ENCODE data around the gene TDRD10. TPM values are rescaled to one million over a fixed set of nuclear protein-coding genes. Genes with fewer than 3 reads are reported as not detected.

The TDRD10 gene
- total and polyA plus RNA-seq, 2 of the 4 experiments (the other 2 are of a cell fraction): not detected

DNA sequence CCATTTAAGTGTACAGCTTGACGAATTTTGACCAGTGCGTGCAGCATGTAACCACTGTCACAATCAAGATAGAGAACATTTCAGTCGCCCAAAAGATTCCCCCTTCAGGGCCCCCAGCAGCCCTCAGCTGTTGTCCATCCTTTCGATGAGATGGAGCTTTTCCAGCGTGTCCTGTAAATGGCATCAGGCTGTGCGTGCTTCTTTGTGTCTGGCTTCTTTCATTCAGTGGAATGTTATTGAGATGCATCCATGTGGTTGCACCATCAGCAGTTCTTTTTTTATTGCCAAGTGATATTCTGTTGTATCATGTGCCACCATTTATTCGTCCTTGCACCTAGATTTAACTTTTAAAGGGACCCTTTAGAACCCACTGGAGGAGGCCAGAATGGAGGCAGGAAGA, 34.6 kb downstream of the TDRD10 start (continued):
- TF ChIP-seq FOS (IDR thresholded peaks at IDR 0.05; ENCODE audit: low read depth, low read length) (no peak), MAZ (IDR thresholded peaks at IDR 0.05; ENCODE audit: borderline replicate concordance, low read depth, low read length) (no peak), RAD21 (IDR thresholded peaks at IDR 0.05; ENCODE audit: low read length) (no peak)

DNA sequence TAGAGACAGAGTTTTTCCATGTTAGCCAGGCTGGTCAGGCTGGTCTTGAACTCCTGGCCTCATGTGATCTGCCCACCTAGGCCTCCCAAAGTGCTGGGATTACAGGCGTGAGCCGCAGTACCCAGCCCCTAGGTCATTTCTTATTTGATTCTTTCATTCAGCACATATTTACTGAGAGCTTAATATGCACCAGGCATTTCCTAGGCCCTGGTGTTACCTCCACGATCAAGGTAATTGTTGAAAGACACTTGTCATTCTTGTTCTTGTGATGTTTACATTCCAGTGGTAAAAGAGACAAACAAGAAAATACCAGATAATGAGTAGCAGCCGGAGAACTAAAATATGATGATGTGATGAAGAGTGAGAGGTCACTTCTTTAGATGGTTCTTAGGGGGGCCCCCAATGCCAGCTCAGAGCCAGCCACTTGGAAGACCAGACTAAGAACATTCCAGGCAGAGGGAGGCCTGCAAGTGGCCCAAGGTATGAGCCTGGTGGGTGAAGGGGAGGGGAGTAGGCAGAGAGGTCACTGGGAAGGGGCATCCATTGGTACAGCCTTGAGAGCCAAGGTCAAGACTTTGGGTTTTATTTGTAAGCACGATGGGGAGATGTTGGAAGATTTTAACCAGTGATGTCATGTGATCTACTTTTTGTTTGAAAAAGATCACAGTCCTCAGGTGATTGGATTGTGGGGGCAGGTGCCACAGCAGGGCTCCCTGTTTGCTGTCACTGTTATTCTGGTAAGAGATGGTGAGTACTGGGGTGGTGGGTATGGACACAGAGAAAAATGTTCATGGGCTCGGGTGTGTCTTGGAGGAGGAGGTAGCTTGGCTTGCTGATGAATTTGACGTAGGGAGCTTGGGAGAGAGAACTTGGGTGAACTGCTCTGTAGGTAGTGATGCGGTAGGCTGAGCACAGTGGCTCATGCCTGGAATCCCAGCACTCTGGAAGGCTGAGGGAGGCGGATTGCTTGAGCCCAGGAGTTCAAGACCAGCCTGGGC, 37.8 kb downstream of the TDRD10 start:
- Histone ChIP-seq H3K4me2 (ENCODE audit: low read depth, low read length) (no peak overlapping the region), H4K20me1 (ENCODE audit: insufficient read depth, low read length) (no peaks in the 10 kb centered on the region), H3K4ac (ENCODE audit: low read depth, low read length) (no peak overlapping the region), H3K27me3 (ENCODE audit: control insufficient read depth, insufficient read depth, low read length) (peaks cover 78% of the 10 kb centered on the region), H3K23ac (ENCODE audit: low read depth, low read length) (no peak overlapping the region), H3K56ac (ENCODE audit: extremely low read depth, insufficient read depth, low read length) (no peak overlapping the region), H2BK5ac (ENCODE audit: low read depth, low read length, poor library complexity, severe bottlenecking) (no peak overlapping the region), H3K36me3 (ENCODE audit: control insufficient read depth, insufficient read depth, low read length) (no peaks in the 10 kb centered on the region), H3K9me3 (ENCODE audit: control insufficient read depth, insufficient read depth, low read length) (peaks cover 3% of the 10 kb centered on the region), H2AK9ac (replicated peaks; ENCODE audit: low read depth, low read length, poor library complexity) (no peak overlapping the region), H2AFZ (replicated peaks; ENCODE audit: low read length, poor library complexity) (no peak overlapping the region), H3K4me3 (ENCODE audit: insufficient read depth, low read depth, low read length) (no peak overlapping the region), H2BK20ac (ENCODE audit: low read depth, low read length) (no peak overlapping the region), H4K5ac (ENCODE audit: low read depth, low read length) (no peak overlapping the region), H3K27ac (ENCODE audit: insufficient read depth, low read length) (no peak overlapping the region), H2BK120ac (ENCODE audit: low read depth, low read length) (no peak overlapping the region), H3K14ac (replicated peaks; ENCODE audit: low read depth, low read length) (no peak overlapping the region), H4K8ac (ENCODE audit: low read depth in 2 of 2, low read length in 2 of 2) (no peak overlapping the region), H3K79me1 (ENCODE audit: low read depth in 1 of 2, low read length in 2 of 2) (no peaks in the 10 kb centered on the region), H4K91ac (ENCODE audit: insufficient read depth, low read depth, low read length) (no peak overlapping the region), H3K9ac (ENCODE audit: low read depth, low read length) (no peak overlapping the region), H3K4me1 (ENCODE audit: control insufficient read depth, insufficient read depth, low read length) (no peaks in the 10 kb centered on the region), H2AK5ac (ENCODE audit: low read depth, low read length) (no peak overlapping the region), H3K18ac (ENCODE audit: low read depth, low read length) (no peak overlapping the region), H3K9me1 (ENCODE audit: insufficient read depth, low read length) (no peaks in the 10 kb centered on the region), H2BK15ac (ENCODE audit: low read depth, low read length) (no peak overlapping the region)
- no peak for TF ChIP-seq RAD21 (IDR thresholded peaks at IDR 0.05; ENCODE audit: low read length)
- TF ChIP-seq MXI1 (IDR thresholded peaks at IDR 0.05; ENCODE audit: borderline replicate concordance, low read depth, low read length): no peak
- TF ChIP-seq CEBPB (IDR thresholded peaks at IDR 0.05; ENCODE audit: low read depth, low read length): no peak
- TF ChIP-seq SMC3 (IDR thresholded peaks at IDR 0.05; ENCODE audit: low read depth, low read length): no peak
- no peak for TF ChIP-seq BHLHE40 (IDR thresholded peaks at IDR 0.05; ENCODE audit: low read depth, low read length)
- TF ChIP-seq, protein P1, sequence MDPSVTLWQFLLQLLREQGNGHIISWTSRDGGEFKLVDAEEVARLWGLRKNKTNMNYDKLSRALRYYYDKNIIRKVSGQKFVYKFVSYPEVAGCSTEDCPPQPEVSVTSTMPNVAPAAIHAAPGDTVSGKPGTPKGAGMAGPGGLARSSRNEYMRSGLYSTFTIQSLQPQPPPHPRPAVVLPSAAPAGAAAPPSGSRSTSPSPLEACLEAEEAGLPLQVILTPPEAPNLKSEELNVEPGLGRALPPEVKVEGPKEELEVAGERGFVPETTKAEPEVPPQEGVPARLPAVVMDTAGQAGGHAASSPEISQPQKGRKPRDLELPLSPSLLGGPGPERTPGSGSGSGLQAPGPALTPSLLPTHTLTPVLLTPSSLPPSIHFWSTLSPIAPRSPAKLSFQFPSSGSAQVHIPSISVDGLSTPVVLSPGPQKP (IDR thresholded peaks at IDR 0.05; ENCODE audit: borderline replicate concordance, low read depth, low read length): no peak
- TF ChIP-seq RFX5 (IDR thresholded peaks at IDR 0.05; ENCODE audit: low read depth, low read length): no peak
- intact Hi-C loops (cut with micrococcal nuclease): no loop called here
- in situ Hi-C loops (cut with MboI; ENCODE audit: low sequenced_read_pairs): no loop called here
- DNase-seq: no peak
- ATAC-seq (ENCODE audit: low read depth): no peak
- 70% methylated on average over 2 of the region's 9 CpGs; no CpG with 5 or more reads in 1 of the 2 experiments for WGBS, 2 experiments (ENCODE audit: extremely low coverage in 2 of 2, insufficient read length in 1 of 2)
- POLR2A ChIA-PET (ENCODE audit: unreplicated experiment): no interaction called here
- CTCF ChIA-PET: no interaction called here
- dilution Hi-C loops (cut with HindIII; ENCODE audit: low sequenced_read_pairs, unreplicated experiment): no loop called here
- no TSS peak for BruUV-seq (replicated peaks)

Data from IMR-90 (cell line).